ENCODE data around the gene SPACA7. TPM values are rescaled to one million over a fixed set of nuclear protein-coding genes. Genes with fewer than 3 reads are reported as not detected.

The SPACA7 gene
- total and polyA plus RNA-seq, 10 of the 15 experiments (the other 5 are each of a cell fraction or from before 2014, with no cell fraction given) = not detected

DNA sequence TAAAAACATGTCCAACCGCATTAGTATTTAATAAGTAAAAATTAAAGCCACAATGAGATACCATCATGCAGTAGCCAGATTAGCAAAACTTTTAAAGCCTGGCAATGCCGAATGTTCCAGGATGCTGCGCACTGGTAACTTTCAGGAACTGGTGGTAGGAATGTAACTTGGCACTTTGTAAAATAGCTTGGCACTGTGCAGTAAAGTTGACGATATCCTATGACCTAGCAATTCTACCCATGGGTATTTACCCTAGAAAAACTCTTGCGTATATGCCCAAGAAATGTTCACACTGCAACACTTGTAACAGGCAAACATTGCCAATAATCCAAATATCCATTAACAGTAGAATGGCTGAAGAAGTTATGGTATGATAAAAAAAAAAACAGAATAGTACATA is 97.7 kb downstream of the SPACA7 start (continued):
- TF ChIP-seq, protein P1, sequence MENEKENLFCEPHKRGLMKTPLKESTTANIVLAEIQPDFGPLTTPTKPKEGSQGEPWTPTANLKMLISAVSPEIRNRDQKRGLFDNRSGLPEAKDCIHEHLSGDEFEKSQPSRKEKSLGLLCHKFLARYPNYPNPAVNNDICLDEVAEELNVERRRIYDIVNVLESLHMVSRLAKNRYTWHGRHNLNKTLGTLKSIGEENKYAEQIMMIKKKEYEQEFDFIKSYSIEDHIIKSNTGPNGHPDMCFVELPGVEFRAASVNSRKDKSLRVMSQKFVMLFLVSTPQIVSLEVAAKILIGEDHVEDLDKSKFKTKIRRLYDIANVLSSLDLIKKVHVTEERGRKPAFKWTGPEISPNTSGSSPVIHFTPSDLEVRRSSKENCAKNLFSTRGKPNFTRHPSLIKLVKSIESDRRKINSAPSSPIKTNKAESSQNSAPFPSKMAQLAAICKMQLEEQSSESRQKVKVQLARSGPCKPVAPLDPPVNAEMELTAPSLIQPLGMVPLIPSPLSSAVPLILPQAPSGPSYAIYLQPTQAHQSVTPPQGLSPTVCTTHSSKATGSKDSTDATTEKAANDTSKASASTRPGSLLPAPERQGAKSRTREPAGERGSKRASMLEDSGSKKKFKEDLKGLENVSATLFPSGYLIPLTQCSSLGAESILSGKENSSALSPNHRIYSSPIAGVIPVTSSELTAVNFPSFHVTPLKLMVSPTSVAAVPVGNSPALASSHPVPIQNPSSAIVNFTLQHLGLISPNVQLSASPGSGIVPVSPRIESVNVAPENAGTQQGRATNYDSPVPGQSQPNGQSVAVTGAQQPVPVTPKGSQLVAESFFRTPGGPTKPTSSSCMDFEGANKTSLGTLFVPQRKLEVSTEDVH (IDR thresholded peaks at IDR 0.05; ENCODE audit: low read depth, partially characterized antibody) = no peak
- TF ChIP-seq MTA3 (IDR thresholded peaks at IDR 0.05; ENCODE audit: borderline replicate concordance, low read length) (no peak), SMAD5 (IDR thresholded peaks at IDR 0.05; ENCODE audit: low read depth) (no peak), TCF7 (IDR thresholded peaks at IDR 0.05; ENCODE audit: borderline replicate concordance) (no peak), CHD4 (IDR thresholded peaks at IDR 0.05) (no peak), RELA (IDR thresholded peaks at IDR 0.05; ENCODE audit: borderline replicate concordance, partially characterized antibody) (no peak)

DNA sequence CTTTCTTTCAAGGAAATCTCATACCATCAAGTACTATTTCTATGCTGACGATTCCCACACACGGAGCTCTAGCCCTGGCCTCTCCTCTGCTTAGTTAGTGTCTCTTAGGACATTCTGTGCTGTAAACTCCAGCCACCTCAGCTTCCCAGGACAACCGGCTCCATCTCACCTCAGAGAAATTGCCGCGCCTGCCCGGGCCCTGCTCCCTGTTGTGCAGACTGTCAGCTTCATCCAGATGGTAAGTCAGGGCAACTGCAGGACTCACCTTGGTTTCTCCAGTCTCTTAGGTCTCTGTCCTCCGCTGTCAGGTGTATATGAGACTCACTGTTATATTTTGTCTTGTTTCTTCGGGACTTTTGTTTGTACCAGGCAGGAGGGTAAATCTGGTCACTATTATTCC is 98.7 kb downstream of the SPACA7 start:
- FAIRE-seq = no peak
- H3K9ac ChIP-seq (ENCODE audit: control insufficient read depth, insufficient read depth, low read length) = no peak overlapping the region
- BruUV-seq (replicated peaks) = no TSS peak
- ChIA-PET POLR2A (no interaction called here), RAD21 (ENCODE audit: unreplicated experiment) (no interaction called here), SMC1A (ENCODE audit: uncharacterized antibody, unreplicated experiment) (no interaction called here), CTCF (no interaction called here)
- H3K27ac ChIP-seq (ENCODE audit: control insufficient read depth, insufficient read depth) = no peak overlapping the region
- ATAC-seq = no peak
- in situ Hi-C loops (cut with MboI) (no loop called here), intact Hi-C loops (cut with micrococcal nuclease; ENCODE audit: unreplicated experiment) (no loop called here)
- no peaks in the 10 kb centered on the region for H4K20me1 ChIP-seq (ENCODE audit: control insufficient read depth, insufficient read depth)
- 83% methylated on average over 8 of the region's 8 CpGs for whole genome bisulfite sequencing (ENCODE audit: insufficient coverage, insufficient replicate concordance, low lambda C conversion rate, missing lambda C conversion rate)
- TF ChIP-seq SMARCA5 (IDR thresholded peaks at IDR 0.05) = no peak
- no peak for TF ChIP-seq SMAD5 (IDR thresholded peaks at IDR 0.05; ENCODE audit: low read depth)
- no peak for TF ChIP-seq SRF (IDR thresholded peaks at IDR 0.05; ENCODE audit: low read depth in 2 of 2, low read length in 2 of 2)
- no peaks in the 10 kb centered on the region for H3K79me2 ChIP-seq (ENCODE audit: control insufficient read depth, insufficient read depth, low read length)
- no peaks in the 10 kb centered on the region for H3K27me3 ChIP-seq (replicated peaks in 1 of 2; ENCODE audit: control insufficient read depth in 2 of 2, insufficient read depth in 2 of 2, low read length in 1 of 2)
- H2AFZ ChIP-seq (ENCODE audit: control insufficient read depth, low read depth, low read length) = no peak overlapping the region
- no peak for DNase-seq (ENCODE audit: low read depth, low spot score)
- H3K9me3 ChIP-seq (replicated peaks; ENCODE audit: control insufficient read depth, insufficient read depth, low read length) = no peaks in the 10 kb centered on the region
- H3K4me3 ChIP-seq = no peak overlapping the region
- H3K4me2 ChIP-seq (ENCODE audit: control insufficient read depth, insufficient read depth) = no peak overlapping the region
- no peaks in the 10 kb centered on the region for H3K36me3 ChIP-seq (ENCODE audit: control insufficient read depth in 2 of 2, insufficient read depth in 2 of 2, low read length in 1 of 2)
- H3K4me1 ChIP-seq (ENCODE audit: control insufficient read depth, insufficient read depth, low read length) = no peaks in the 10 kb centered on the region
